Measurements from ENCODE around the gene NECTIN2. TPM values are rescaled to one million over a fixed set of nuclear protein-coding genes. Genes with fewer than 3 reads are reported as not detected.

Gene NECTIN2
- total and polyA plus RNA-seq, 8 donors, result 1.8 to 160 (median 73.8) TPM

DNA sequence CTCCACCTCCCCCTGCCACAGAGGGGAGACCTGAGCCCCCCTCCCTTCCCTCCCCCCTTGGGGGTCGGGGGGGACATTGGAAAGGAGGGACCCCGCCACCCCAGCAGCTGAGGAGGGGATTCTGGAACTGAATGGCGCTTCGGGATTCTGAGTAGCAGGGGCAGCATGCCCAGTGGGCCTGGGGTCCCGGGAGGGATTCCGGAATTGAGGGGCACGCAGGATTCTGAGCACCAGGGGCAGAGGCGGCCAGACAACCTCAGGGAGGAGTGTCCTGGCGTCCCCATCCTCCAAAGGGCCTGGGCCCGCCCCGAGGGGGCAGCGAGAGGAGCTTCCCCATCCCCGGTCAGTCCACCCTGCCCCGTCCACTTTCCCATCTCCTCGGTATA, 57.1 kb downstream of the NECTIN2 start:
- intact Hi-C loops (cut with DNase I; ENCODE audit: low total_unique reads), result loop anchor here (5.0 kb wide), 1 partner anchor 44 kb away; the partner anchor contains the start of gene APOC2
- 66 to 81% (median 75%) methylated on average over 13 to 15 of the region's 15 CpGs for WGBS, 5 donors
- H3K27ac ChIP-seq, result no peak overlapping the region
- no peak for DNase-seq
- peaks cover 21 to 36% (median 28%) of the 10 kb centered on the region in 4 donors for H3K4me1 ChIP-seq
- no peaks in the 10 kb centered on the region for H3K9me3 ChIP-seq
- peaks cover 28 to 55% (median 52%) of the 10 kb centered on the region in 4 donors for H3K36me3 ChIP-seq
- peaks cover 2 to 45% (median 27%) of the 10 kb centered on the region in 3 donors for H3K27me3 ChIP-seq
- TF ChIP-seq POLR2A (IDR thresholded peaks at IDR 0.05) (no peak), EP300 (IDR thresholded peaks at IDR 0.05) (no peak), POLR2AphosphoS5 (IDR thresholded peaks at IDR 0.05) (no peak)
- TF ChIP-seq, protein P1, sequence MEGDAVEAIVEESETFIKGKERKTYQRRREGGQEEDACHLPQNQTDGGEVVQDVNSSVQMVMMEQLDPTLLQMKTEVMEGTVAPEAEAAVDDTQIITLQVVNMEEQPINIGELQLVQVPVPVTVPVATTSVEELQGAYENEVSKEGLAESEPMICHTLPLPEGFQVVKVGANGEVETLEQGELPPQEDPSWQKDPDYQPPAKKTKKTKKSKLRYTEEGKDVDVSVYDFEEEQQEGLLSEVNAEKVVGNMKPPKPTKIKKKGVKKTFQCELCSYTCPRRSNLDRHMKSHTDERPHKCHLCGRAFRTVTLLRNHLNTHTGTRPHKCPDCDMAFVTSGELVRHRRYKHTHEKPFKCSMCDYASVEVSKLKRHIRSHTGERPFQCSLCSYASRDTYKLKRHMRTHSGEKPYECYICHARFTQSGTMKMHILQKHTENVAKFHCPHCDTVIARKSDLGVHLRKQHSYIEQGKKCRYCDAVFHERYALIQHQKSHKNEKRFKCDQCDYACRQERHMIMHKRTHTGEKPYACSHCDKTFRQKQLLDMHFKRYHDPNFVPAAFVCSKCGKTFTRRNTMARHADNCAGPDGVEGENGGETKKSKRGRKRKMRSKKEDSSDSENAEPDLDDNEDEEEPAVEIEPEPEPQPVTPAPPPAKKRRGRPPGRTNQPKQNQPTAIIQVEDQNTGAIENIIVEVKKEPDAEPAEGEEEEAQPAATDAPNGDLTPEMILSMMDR (IDR thresholded peaks at IDR 0.05), result no peak
- no peak overlapping the region for H3K4me3 ChIP-seq

DNA sequence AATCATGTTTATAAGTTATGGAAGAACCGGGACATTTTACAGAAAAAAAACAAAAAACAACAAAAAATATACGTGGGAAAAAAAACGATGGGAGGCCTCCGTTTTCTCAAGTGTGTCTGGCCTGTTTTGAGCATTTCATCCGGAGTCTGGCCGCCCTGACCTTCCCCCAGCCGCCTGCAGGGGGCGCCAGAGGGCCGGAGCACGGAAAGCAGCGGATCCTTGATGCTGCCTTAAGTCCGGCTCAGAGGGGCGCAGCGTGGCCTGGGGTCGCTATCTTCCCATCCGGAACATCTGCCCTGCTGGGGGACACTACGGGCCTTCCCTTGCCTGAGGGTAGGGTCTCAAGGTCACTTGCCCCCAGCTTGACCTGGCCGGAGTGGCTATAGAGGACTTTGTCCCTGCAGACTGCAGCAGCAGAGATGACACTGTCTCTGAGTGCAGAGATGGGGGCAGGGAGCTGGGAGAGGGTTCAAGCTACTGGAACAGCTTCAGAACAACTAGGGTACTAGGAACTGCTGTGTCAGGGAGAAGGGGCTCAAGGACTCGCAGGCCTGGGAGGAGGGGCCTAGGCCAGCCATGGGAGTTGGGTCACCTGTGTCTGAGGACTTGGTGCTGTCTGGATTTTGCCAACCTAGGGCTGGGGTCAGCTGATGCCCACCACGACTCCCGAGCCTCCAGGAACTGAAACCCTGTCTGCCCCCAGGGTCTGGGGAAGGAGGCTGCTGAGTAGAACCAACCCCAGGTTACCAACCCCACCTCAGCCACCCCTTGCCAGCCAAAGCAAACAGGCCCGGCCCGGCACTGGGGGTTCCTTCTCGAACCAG, 57.7 kb downstream of the NECTIN2 start:
- DNase-seq, result peak; percentile 80 to 89
- no peak overlapping the region for H3K27ac ChIP-seq
- intact Hi-C loops (cut with DNase I; ENCODE audit: low total_unique reads), result loop anchor here (5.0 kb wide), 1 partner anchor 43 kb away; the partner anchor contains the start of gene APOC2
- no peak overlapping the region for H3K4me3 ChIP-seq
- peaks cover 21 to 36% (median 28%) of the 10 kb centered on the region in 4 donors for H3K4me1 ChIP-seq
- peaks cover 2 to 46% (median 27%) of the 10 kb centered on the region in 3 donors for H3K27me3 ChIP-seq
- peaks cover 27 to 49% (median 46%) of the 10 kb centered on the region in 4 donors for H3K36me3 ChIP-seq
- WGBS, 5 donors, result 12 to 15% (median 15%) methylated on average over 24 of the region's 24 CpGs
- peak in 1 of 3 donors; percentile 55 for TF ChIP-seq POLR2AphosphoS5 (IDR thresholded peaks at IDR 0.05)
- TF ChIP-seq POLR2A (IDR thresholded peaks at IDR 0.05), result no peak
- TF ChIP-seq, protein P1 (IDR thresholded peaks at IDR 0.05), result peak in 6 of 7 experiments; percentile 76 to 99 (median 95)
- TF ChIP-seq EP300 (IDR thresholded peaks at IDR 0.05), result no peak
- no peaks in the 10 kb centered on the region for H3K9me3 ChIP-seq

DNA sequence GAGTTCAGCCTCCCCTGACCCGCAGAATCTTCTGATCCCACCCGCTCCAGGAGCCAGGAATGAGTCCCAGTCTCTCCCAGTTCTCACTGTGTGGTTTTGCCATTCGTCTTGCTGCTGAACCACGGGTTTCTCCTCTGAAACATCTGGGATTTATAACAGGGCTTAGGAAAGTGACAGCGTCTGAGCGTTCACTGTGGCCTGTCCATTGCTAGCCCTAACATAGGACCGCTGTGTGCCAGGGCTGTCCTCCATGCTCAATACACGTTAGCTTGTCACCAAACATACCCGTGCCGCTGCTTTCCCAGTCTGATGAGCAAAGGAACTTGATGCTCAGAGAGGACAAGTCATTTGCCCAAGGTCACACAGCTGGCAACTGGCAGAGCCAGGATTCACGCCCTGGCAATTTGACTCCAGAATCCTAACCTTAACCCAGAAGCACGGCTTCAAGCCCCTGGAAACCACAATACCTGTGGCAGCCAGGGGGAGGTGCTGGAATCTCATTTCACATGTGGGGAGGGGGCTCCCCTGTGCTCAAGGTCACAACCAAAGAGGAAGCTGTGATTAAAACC, 58.4 kb downstream of the NECTIN2 start:
- no peak for TF ChIP-seq POLR2AphosphoS5 (IDR thresholded peaks at IDR 0.05)
- no peak for TF ChIP-seq EP300 (IDR thresholded peaks at IDR 0.05)
- TF ChIP-seq, protein P1 (IDR thresholded peaks at IDR 0.05), result no peak
- no peak for TF ChIP-seq POLR2A (IDR thresholded peaks at IDR 0.05)
- H3K4me1 ChIP-seq, result peaks cover 21 to 36% (median 28%) of the 10 kb centered on the region in 4 donors
- intact Hi-C loops (cut with DNase I; ENCODE audit: low total_unique reads), result loop anchor here (5.0 kb wide), 1 partner anchor 43 kb away; the partner anchor contains the start of gene APOC2
- 57 to 64% (median 62%) methylated on average over 11 to 12 of the region's 12 CpGs for WGBS, 5 donors
- H3K9me3 ChIP-seq, result no peaks in the 10 kb centered on the region
- peaks cover 27 to 42% (median 39%) of the 10 kb centered on the region in 4 donors for H3K36me3 ChIP-seq
- peaks cover 2 to 46% (median 27%) of the 10 kb centered on the region in 3 donors for H3K27me3 ChIP-seq
- no peak overlapping the region for H3K4me3 ChIP-seq
- no peak for DNase-seq
- H3K27ac ChIP-seq, result no peak overlapping the region

DNA sequence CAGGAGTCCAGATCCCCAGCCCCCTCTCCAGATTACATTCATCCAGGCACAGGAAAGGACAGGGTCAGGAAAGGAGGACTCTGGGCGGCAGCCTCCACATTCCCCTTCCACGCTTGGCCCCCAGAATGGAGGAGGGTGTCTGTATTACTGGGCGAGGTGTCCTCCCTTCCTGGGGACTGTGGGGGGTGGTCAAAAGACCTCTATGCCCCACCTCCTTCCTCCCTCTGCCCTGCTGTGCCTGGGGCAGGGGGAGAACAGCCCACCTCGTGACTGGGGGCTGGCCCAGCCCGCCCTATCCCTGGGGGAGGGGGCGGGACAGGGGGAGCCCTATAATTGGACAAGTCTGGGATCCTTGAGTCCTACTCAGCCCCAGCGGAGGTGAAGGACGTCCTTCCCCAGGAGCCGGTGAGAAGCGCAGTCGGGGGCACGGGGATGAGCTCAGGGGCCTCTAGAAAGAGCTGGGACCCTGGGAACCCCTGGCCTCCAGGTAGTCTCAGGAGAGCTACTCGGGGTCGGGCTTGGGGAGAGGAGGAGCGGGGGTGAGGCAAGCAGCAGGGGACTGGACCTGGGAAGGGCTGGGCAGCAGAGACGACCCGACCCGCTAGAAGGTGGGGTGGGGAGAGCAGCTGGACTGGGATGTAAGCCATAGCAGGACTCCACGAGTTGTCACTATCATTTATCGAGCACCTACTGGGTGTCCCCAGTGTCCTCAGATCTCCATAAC, 59.5 kb downstream of the NECTIN2 start, which contains the start of gene APOE:
Gene APOE (plus strand): TSS at position 360 of the 724 bp plus-strand sequence. CDS start 829 bp downstream, outside the sequence.
- Histone ChIP-seq H3K4me1 (peaks cover 21 to 36% (median 28%) of the 10 kb centered on the region in 4 donors), H3K27me3 (peaks cover 2 to 46% (median 27%) of the 10 kb centered on the region in 3 donors), H3K27ac (peak within 1 kb of the TSS in 1 of 5 donors; percentile 17), H3K4me3 (peak within 1 kb of the TSS in 3 of 4 donors; percentile 26 to 32 (median 28)), H3K36me3 (peaks cover 24 to 32% (median 29%) of the 10 kb centered on the region in 4 donors), H3K9me3 (no peaks in the 10 kb centered on the region)
- intact Hi-C loops (cut with DNase I; ENCODE audit: low total_unique reads), result no loop called here
- TF ChIP-seq, protein P1 (IDR thresholded peaks at IDR 0.05), result no peak
- TF ChIP-seq POLR2AphosphoS5 (IDR thresholded peaks at IDR 0.05) (peak in 1 of 3 donors; percentile 14), POLR2A (IDR thresholded peaks at IDR 0.05) (no peak)
- DNase-seq, result peak in 1 of 2 donors; percentile 55
- WGBS, 5 donors, result 2 to 3% (median 3%) methylated on average over 18 to 20 of the region's 20 CpGs

Measured in stomach (tissue), 9 donors.